ENCODE results near the gene VWA5B1. TPM values are rescaled to one million over a fixed set of nuclear protein-coding genes. Genes with fewer than 3 reads are reported as not detected.

VWA5B1 gene
- total RNA-seq, 1 experiment from 2014 or later = not detected

- DNase-seq (ENCODE audit: low spot score) = no peak
Observed at GRCh38 chr1:20322081-20322824, 31.6 kb downstream of the VWA5B1 start.

- no peak for DNase-seq (ENCODE audit: low spot score)
Observed at GRCh38 chr1:20322825-20323612, 32.3 kb downstream of the VWA5B1 start.

GRCh38 chr1:20323613-20323920 lies 32.9 kb downstream of the VWA5B1 start:
- no peak for DNase-seq (ENCODE audit: low spot score)

GRCh38 chr1:20324704-20325406 lies 34.2 kb downstream of the VWA5B1 start:
- DNase-seq (ENCODE audit: low spot score) = no peak

- DNase-seq (ENCODE audit: low spot score) = no peak
Observed at GRCh38 chr1:20325407-20325843, 34.8 kb downstream of the VWA5B1 start.

- no peak for DNase-seq (ENCODE audit: low spot score)
Observed at GRCh38 chr1:20325844-20326420, 35.3 kb downstream of the VWA5B1 start.

GRCh38 chr1:20327467-20327866 lies 36.8 kb downstream of the VWA5B1 start:
- DNase-seq (ENCODE audit: low spot score) = no peak

- no peak for DNase-seq (ENCODE audit: low spot score)
Observed at GRCh38 chr1:20328201-20328600, 37.5 kb downstream of the VWA5B1 start.

GRCh38 chr1:20329793-20330542 lies 39.3 kb downstream of the VWA5B1 start:
- no peak for DNase-seq (ENCODE audit: low spot score)

GRCh38 chr1:20334103-20334502 lies 43.4 kb downstream of the VWA5B1 start:
- no peak for DNase-seq (ENCODE audit: low spot score)

- no peak for DNase-seq (ENCODE audit: low spot score)
Observed at GRCh38 chr1:20336105-20336605, 45.5 kb downstream of the VWA5B1 start.

- DNase-seq (ENCODE audit: low spot score) = no peak
Observed at GRCh38 chr1:20337581-20337980, 46.9 kb downstream of the VWA5B1 start.

GRCh38 chr1:20339811-20340457 lies 49.3 kb downstream of the VWA5B1 start:
- DNase-seq (ENCODE audit: low spot score) = no peak

- no peak for DNase-seq (ENCODE audit: low spot score)
Observed at GRCh38 chr1:20342294-20343148, 51.8 kb downstream of the VWA5B1 start.

GRCh38 chr1:20343149-20343937 lies 52.7 kb downstream of the VWA5B1 start:
- no peak for DNase-seq (ENCODE audit: low spot score)

GRCh38 chr1:20343938-20344302 lies 53.2 kb downstream of the VWA5B1 start:
- no peak for DNase-seq (ENCODE audit: low spot score)

- DNase-seq (ENCODE audit: low spot score) = no peak
Observed at GRCh38 chr1:20344738-20345137, 54.1 kb downstream of the VWA5B1 start.

- no peak for DNase-seq (ENCODE audit: low spot score)
Observed at GRCh38 chr1:20345419-20345818, 54.7 kb downstream of the VWA5B1 start.

- no peak for DNase-seq (ENCODE audit: low spot score)
Observed at GRCh38 chr1:20346433-20346832, 55.8 kb downstream of the VWA5B1 start.
